PC-3 (cell line): ENCODE data around the gene ZNF678. TPM values are rescaled to one million over a fixed set of nuclear protein-coding genes. Genes with fewer than 3 reads are reported as not detected.

Experiments used
- ATAC-seq: fragments of 200-7000 bp; cut with Tn5 transposase; 2 replicates; pipeline ENCODE4 v1.9.1; 2020; ENCODE audit warnings: mild to moderate bottlenecking, moderate library complexity
- BruUV-seq: library from RNA; stranded (reverse); fragments of 400-500 nt; replicated peaks from 2 replicates; lab custom pipeline; 2021; lab: Mats Ljungman, UMichigan
- CTCF ChIA-PET: fragments of 300-600 bp; sonication (Branson Sonifier 250); formaldehyde crosslinking; loops from one replicate; lab custom pipeline; 2022; ENCODE audit warnings: antibody characterized with exemption; lab: Charles Lee
- POLR2A ChIA-PET: fragments of 300-600 bp; sonication (Branson Sonifier 250); formaldehyde crosslinking; loops from one replicate; lab custom pipeline; 2022; ENCODE audit warnings: antibody characterized with exemption; ENCODE audit not compliant: unreplicated experiment; lab: Charles Lee
- DNase-seq: peaks from one replicate; pipeline ENCODE4 v3.0.0-alpha.2; 2015
- H2AFZ ChIP-seq: fragments of 300-600 bp; sonication (generic); 2 replicates; pipeline ENCODE4 v1.6.0; 2016; ENCODE audit warnings: antibody characterized with exemption, low read length
- H3F3A ChIP-seq: fragments of 300-600 bp; sonication (generic); one replicate; pipeline ENCODE4 v1.6.0; 2017; ENCODE audit warnings: antibody characterized with exemption, low read length, control low read depth, mild to moderate bottlenecking; ENCODE audit not compliant: unreplicated experiment
- H3K27ac ChIP-seq: fragments of 300-600 bp; sonication (generic); 2 replicates; pipeline ENCODE4 v1.5.1; 2016; ENCODE audit warnings: mild to moderate bottlenecking, low read length
- H3K27me3 ChIP-seq: fragments of 300-600 bp; sonication (generic); 2 replicates; pipeline ENCODE4 v1.6.1; 2016; ENCODE audit warnings: low read length, mixed read lengths
- H3K36me3 ChIP-seq: fragments of 300-600 bp; sonication (generic); 2 replicates; pipeline ENCODE4 v1.6.1; 2016; ENCODE audit warnings: low read depth, mixed run types, low read length, mixed read lengths
- H3K4me1 ChIP-seq: fragments of 300-600 bp; sonication (generic); 2 replicates; pipeline ENCODE4 v1.5.1; 2016; ENCODE audit warnings: low read length; ENCODE audit not compliant: insufficient read depth
- H3K4me2 ChIP-seq: fragments of 300-600 bp; sonication (generic); 2 replicates; pipeline ENCODE4 v1.6.0; 2016; ENCODE audit warnings: low read length
- H3K4me3 ChIP-seq: fragments of 300-600 bp; sonication (generic); 2 replicates; pipeline ENCODE4 v1.5.1; 2016; ENCODE audit warnings: mild to moderate bottlenecking, low read length, mixed read lengths
- H3K79me2 ChIP-seq: fragments of 300-600 bp; sonication (generic); 2 replicates; pipeline ENCODE4 v1.6.1; 2017; ENCODE audit warnings: low read length, mixed read lengths
- H3K9ac ChIP-seq: fragments of 300-600 bp; sonication (generic); 2 replicates; pipeline ENCODE4 v1.6.0; 2016; ENCODE audit warnings: mild to moderate bottlenecking, low read length
- H3K9me2 ChIP-seq: fragments of 300-600 bp; sonication (generic); replicated peaks from 2 replicates; pipeline ENCODE4 v1.6.1; 2016; ENCODE audit warnings: mixed run types, low read length, mixed read lengths
- H3K9me3 ChIP-seq: fragments of 300-600 bp; sonication (generic); 2 replicates; pipeline ENCODE4 v1.6.1; 2016; ENCODE audit warnings: low read length, mixed read lengths
- H4K20me1 ChIP-seq: fragments of 300-600 bp; sonication (generic); 2 replicates; pipeline ENCODE4 v1.6.1; 2016; ENCODE audit warnings: low read length, mixed read lengths
- CTCF ChIP-seq: fragments of 300-600 bp; sonication (generic); conservative IDR thresholded peaks from 2 replicates; pipeline ENCODE4 v1.5.1; 2017; ENCODE audit warnings: antibody characterized with exemption, low read depth, mild to moderate bottlenecking, low read length
- EZH2 ChIP-seq: fragments of 300-600 bp; sonication (generic); IDR thresholded peaks from one replicate; pipeline ENCODE4 v1.6.1; 2017; ENCODE audit warnings: antibody characterized with exemption, mild to moderate bottlenecking, low read length; ENCODE audit not compliant: unreplicated experiment
- EZH2phosphoT487 ChIP-seq: fragments of 300-600 bp; sonication (generic); IDR thresholded peaks from 2 replicates; pipeline ENCODE4 v1.6.1; 2018; ENCODE audit warnings: mild to moderate bottlenecking, antibody characterized with exemption, low read length, borderline replicate concordance
- intact Hi-C: fragments of 100-400 bp; cut with micrococcal nuclease; formaldehyde crosslinking; loops from 2 replicates; pipeline ENCODE4 v1.9.0; 2023
- total RNA-seq: library from RNA; depleted of rRNA; stranded (reverse); fragments of >200 nt; gene quantifications from 2 replicates; pipeline ENCODE4 v1.2.3, GENCODE V29; 2014

Gene ZNF678
- total RNA-seq, 1 experiment from 2014 or later = 22.6 TPM

GRCh38 chr1:227562933-227563323 lies 428 bp upstream of the ZNF678 start:
- Histone ChIP-seq H3F3A (no peaks in the 10 kb centered on the region), H3K9me2 (no peaks in the 10 kb centered on the region), H3K36me3 (peaks cover 18% of the 10 kb centered on the region), H4K20me1 (no peaks in the 10 kb centered on the region), H3K79me2 (peaks cover 40% of the 10 kb centered on the region), H3K9me3 (0 out of 2 replicates have a peak, but pooled peaks cover 3% of the 10 kb centered on the region), H3K4me2 (peak overlapping the region; percentile 83; the same call in 1 of the 2 replicates), H2AFZ (peak overlapping the region; percentile 87), H3K4me3 (peak overlapping the region; percentile 74; the same call in 1 of the 2 replicates), H3K27ac (0 out of 2 replicates have a peak overlapping the region, but pooled peaks have one; percentile 84), H3K27me3 (no peaks in the 10 kb centered on the region), H3K4me1 (peaks cover 7% of the 10 kb centered on the region; the same call in 1 of the 2 replicates), H3K9ac (no peak overlapping the region)
- POLR2A ChIA-PET = interaction anchor here (0.6 to 1.1 kb wide), 3 partner anchors 13 to 372 kb away, joined by 3 to 7 read pairs (median 6); no protein-coding TSS in a partner anchor
- no peak for ATAC-seq
- DNase-seq = no peak
- CTCF ChIA-PET = interaction anchor here (1.9 kb wide), 1 partner anchor 20 kb away, joined by 10 read pairs; no protein-coding TSS in a partner anchor
- BruUV-seq = no TSS peak
- intact Hi-C loops = loop anchor here (5.0 to 10.0 kb wide), 2 partner anchors 164 to 542 kb away; partner anchors contain the start of genes C1orf35 and MRPL55
- TF ChIP-seq CTCF (no peak), EZH2phosphoT487 (no peak), EZH2 (no peak)

GRCh38 chr1:227567256-227567655 lies 3.9 kb downstream of the ZNF678 start:
- Histone ChIP-seq H3K9me3 (peaks cover 26% of the 10 kb centered on the region; the same call in 1 of the 2 replicates), H3K4me3 (no peak overlapping the region), H3K36me3 (peaks cover 44% of the 10 kb centered on the region), H3K9me2 (no peaks in the 10 kb centered on the region), H3K4me2 (no peak overlapping the region), H3K27ac (no peak overlapping the region), H3F3A (no peaks in the 10 kb centered on the region), H3K27me3 (no peaks in the 10 kb centered on the region), H3K9ac (no peak overlapping the region), H3K79me2 (peaks cover 80% of the 10 kb centered on the region), H4K20me1 (no peaks in the 10 kb centered on the region), H2AFZ (no peak overlapping the region), H3K4me1 (peaks cover 7% of the 10 kb centered on the region; the same call in 1 of the 2 replicates)
- ChIA-PET CTCF (no interaction called here), POLR2A (no interaction called here)
- intact Hi-C loops = loop anchor here (10.0 kb wide), 1 partner anchor 538 kb away; the partner anchor contains the start of genes C1orf35 and MRPL55
- no peak for TF ChIP-seq EZH2phosphoT487
- no peak for TF ChIP-seq EZH2
- TF ChIP-seq CTCF = no peak
- BruUV-seq = no TSS peak
- ATAC-seq (no peak), DNase-seq (no peak)

GRCh38 chr1:227568593-227568992 lies 5.2 kb downstream of the ZNF678 start:
- Histone ChIP-seq H2AFZ (no peak overlapping the region), H3K27ac (no peak overlapping the region), H3K4me1 (peaks cover 4% of the 10 kb centered on the region; the same call in 1 of the 2 replicates), H3K79me2 (peaks cover 93% of the 10 kb centered on the region), H3K9me3 (peaks cover 37% of the 10 kb centered on the region; the same call in 1 of the 2 replicates), H3F3A (no peaks in the 10 kb centered on the region), H3K36me3 (peaks cover 57% of the 10 kb centered on the region), H3K27me3 (no peaks in the 10 kb centered on the region), H3K4me3 (no peak overlapping the region), H4K20me1 (no peaks in the 10 kb centered on the region), H3K4me2 (no peak overlapping the region), H3K9me2 (no peaks in the 10 kb centered on the region), H3K9ac (no peak overlapping the region)
- ATAC-seq (no peak), DNase-seq (no peak)
- ChIA-PET CTCF (no interaction called here), POLR2A (no interaction called here)
- no TSS peak for BruUV-seq
- no peak for TF ChIP-seq EZH2phosphoT487
- no peak for TF ChIP-seq EZH2
- no peak for TF ChIP-seq CTCF
- intact Hi-C loops = loop anchor here (10.0 kb wide), 1 partner anchor 536 kb away; the partner anchor contains the start of genes C1orf35 and MRPL55
